AG04449 (cell line): ENCODE measurements around the gene NUMBL.
A peak's percentile ranks its signal among the peaks of the same experiment; 100 is the strongest.

ENCODE experiments used
- CTCF ChIA-PET: fragments of 350-600 bp; formaldehyde crosslinking; extraction: SDS; loops from one replicate; lab custom pipeline; 2021; ENCODE audit warnings: antibody characterized with exemption; lab: Yijun Ruan, JAX
- POLR2A ChIA-PET: fragments of 400-600, 350-600 bp; formaldehyde crosslinking; extraction: SDS; loops from one replicate; lab custom pipeline; 2020; ENCODE audit warnings: antibody characterized with exemption, inconsistent platforms; lab: Yijun Ruan, JAX
- DNase-seq: peaks from one replicate; pipeline ENCODE4 v3.0.0-alpha.2; 2010; ENCODE audit warnings: low read depth, low spot score
- H3K4me3 ChIP-seq: 2 replicates; pipeline ENCODE4 v1.5.1; 2011; ENCODE audit warnings: low read depth, mild to moderate bottlenecking, control low read depth, low read length
- CTCF ChIP-seq: IDR thresholded peaks from one replicate; pipeline ENCODE4 v1.5.1; 2011; ENCODE audit warnings: mild to moderate bottlenecking, moderate library complexity, low read length, control low read depth, inconsistent platforms; ENCODE audit not compliant: insufficient read depth; ENCODE audit errors: missing control alignments

Gene NUMBL

GRCh38 chr19:40717325-40717879 lies 27.0 kb upstream of the NUMBL start:
- no peak for DNase-seq
- ChIA-PET POLR2A (interaction anchor here (1.5 to 1.9 kb wide), 4 partner anchors 27 to 81 kb away, joined by 7 to 10 read pairs (median 8); partner anchors contain the start of genes ACTMAP, EGLN2, NUMBL and RAB4B), CTCF (interaction anchor here (1.5 kb wide), 1 partner anchor 54 kb away, joined by 6 read pairs; no protein-coding TSS in a partner anchor)
- H3K4me3 ChIP-seq = peak overlapping the region; percentile 77
- no peak for TF ChIP-seq CTCF

- ChIA-PET POLR2A (interaction anchor here (0.7 to 1.9 kb wide), 6 partner anchors 12 to 82 kb away, joined by 3 to 10 read pairs (median 8); partner anchors contain the start of genes ACTMAP, EGLN2, NUMBL and RAB4B), CTCF (interaction anchor here (1.0 to 1.5 kb wide), 2 partner anchors 53 to 90 kb away, joined by 4 to 6 read pairs; no protein-coding TSS in a partner anchor)
- no peak for TF ChIP-seq CTCF
- peak; percentile 83 for DNase-seq
- H3K4me3 ChIP-seq = peak within 1 kb of the TSS; percentile 77
Measured at GRCh38 chr19:40716482-40717324, 26.3 kb upstream of the NUMBL start, which contains the start of the genes COQ8B and ITPKC. TSS of gene COQ8B (minus strand) at chr19:40716886. CDS start at chr19:40714632, 2,254 bp downstream. TSS of gene ITPKC (plus strand) at chr19:40717112. CDS start at chr19:40717136, 24 bp downstream.

- CTCF ChIA-PET = interaction anchor here (1.0 to 1.5 kb wide), 2 partner anchors 53 to 91 kb away, joined by 4 to 6 read pairs; no protein-coding TSS in a partner anchor
- TF ChIP-seq CTCF = no peak
- POLR2A ChIA-PET = interaction anchor here (0.7 to 1.9 kb wide), 4 partner anchors 12 to 62 kb away, joined by 3 to 10 read pairs (median 6); partner anchors contain the start of genes ACTMAP, RAB4B and SNRPA
- peak overlapping the region; percentile 77 for H3K4me3 ChIP-seq
- DNase-seq = no peak
Measured at GRCh38 chr19:40716031-40716481, 25.6 kb upstream of the NUMBL start.

GRCh38 chr19:40714441-40715299 lies 24.2 kb upstream of the NUMBL start:
- POLR2A ChIA-PET = no interaction called here
- no peak for TF ChIP-seq CTCF
- CTCF ChIA-PET = interaction anchor here (1.2 kb wide), 1 partner anchor 15 kb away, joined by 3 read pairs; no protein-coding TSS in a partner anchor
- peak; percentile 61 for DNase-seq
- H3K4me3 ChIP-seq = peak overlapping the region; percentile 70

GRCh38 chr19:40713939-40714338 lies 23.5 kb upstream of the NUMBL start:
- peak overlapping the region; percentile 70 for H3K4me3 ChIP-seq
- ChIA-PET CTCF (interaction anchor here (1.2 kb wide), 1 partner anchor 14 kb away, joined by 3 read pairs; no protein-coding TSS in a partner anchor), POLR2A (interaction anchor here (0.7 kb wide), 1 partner anchor 42 kb away, joined by 4 read pairs; no protein-coding TSS in a partner anchor)
- TF ChIP-seq CTCF = no peak
- no peak for DNase-seq
